ENCODE results near the gene IFNG-AS1. TPM values are rescaled to one million over a fixed set of nuclear protein-coding genes. Genes with fewer than 3 reads are reported as not detected.

IFNG-AS1 gene
- total RNA-seq, 1 donor from 2014 or later = not detected

- no peaks in the 10 kb centered on the region for H3K36me3 Mint-ChIP-seq (ENCODE audit: insufficient read depth)
- no peak overlapping the region for H3K27ac Mint-ChIP-seq
These were observed 59.5 kb downstream of the IFNG-AS1 start for GRCh38 chr12:68048648-68049297.

GRCh38 chr12:68056300-68056699 lies 67.1 kb downstream of the IFNG-AS1 start:
- H3K4me3 Mint-ChIP-seq (ENCODE audit: low read depth) = no peak overlapping the region
- TF ChIP-seq CTCF (IDR thresholded peaks at IDR 0.05; ENCODE audit: unreplicated experiment) = no peak
- H3K4me1 Mint-ChIP-seq (ENCODE audit: low read depth) = no peaks in the 10 kb centered on the region
- peaks cover 3% of the 10 kb centered on the region for H3K36me3 Mint-ChIP-seq (ENCODE audit: insufficient read depth)
- peaks cover 42% of the 10 kb centered on the region for H3K9me3 Mint-ChIP-seq (ENCODE audit: low read depth)
- no peaks in the 10 kb centered on the region for H3K27me3 Mint-ChIP-seq
- no peak overlapping the region for H3K27ac Mint-ChIP-seq
- no peak for DNase-seq (ENCODE audit: low spot score, unreplicated experiment)

More at GRCh38 chr12:68048648-68049297, 59.5 kb downstream of the IFNG-AS1 start:
- no peak for TF ChIP-seq CTCF (IDR thresholded peaks at IDR 0.05; ENCODE audit: unreplicated experiment)
- Mint-ChIP-seq H3K4me1 (ENCODE audit: low read depth) (no peaks in the 10 kb centered on the region), H3K4me3 (ENCODE audit: low read depth) (no peak overlapping the region), H3K9me3 (ENCODE audit: low read depth) (peaks cover 15% of the 10 kb centered on the region), H3K27me3 (no peaks in the 10 kb centered on the region)
- no peak for DNase-seq (ENCODE audit: low spot score, unreplicated experiment)

- Mint-ChIP-seq H3K4me1 (ENCODE audit: low read depth) (no peaks in the 10 kb centered on the region), H3K9me3 (ENCODE audit: low read depth) (peaks cover 53% of the 10 kb centered on the region), H3K27me3 (no peaks in the 10 kb centered on the region), H3K4me3 (ENCODE audit: low read depth) (no peak overlapping the region), H3K27ac (no peak overlapping the region), H3K36me3 (ENCODE audit: insufficient read depth) (peaks cover 5% of the 10 kb centered on the region)
- DNase-seq (ENCODE audit: low spot score, unreplicated experiment) = no peak
- TF ChIP-seq CTCF (IDR thresholded peaks at IDR 0.05; ENCODE audit: unreplicated experiment) = no peak
These were observed 74.8 kb downstream of the IFNG-AS1 start for GRCh38 chr12:68063900-68064590.

GRCh38 chr12:68065163-68065562 lies 75.9 kb downstream of the IFNG-AS1 start:
- TF ChIP-seq CTCF (IDR thresholded peaks at IDR 0.05; ENCODE audit: unreplicated experiment) = no peak
- peaks cover 3% of the 10 kb centered on the region for H3K36me3 Mint-ChIP-seq (ENCODE audit: insufficient read depth)
- no peaks in the 10 kb centered on the region for H3K27me3 Mint-ChIP-seq
- no peak overlapping the region for H3K27ac Mint-ChIP-seq
- DNase-seq (ENCODE audit: low spot score, unreplicated experiment) = no peak
- H3K4me3 Mint-ChIP-seq (ENCODE audit: low read depth) = no peak overlapping the region
- H3K9me3 Mint-ChIP-seq (ENCODE audit: low read depth) = peaks cover 46% of the 10 kb centered on the region
- H3K4me1 Mint-ChIP-seq (ENCODE audit: low read depth) = no peaks in the 10 kb centered on the region

- TF ChIP-seq CTCF (IDR thresholded peaks at IDR 0.05; ENCODE audit: unreplicated experiment) = no peak
- no peak for DNase-seq (ENCODE audit: low spot score, unreplicated experiment)
- no peaks in the 10 kb centered on the region for H3K4me1 Mint-ChIP-seq (ENCODE audit: low read depth)
- H3K4me3 Mint-ChIP-seq (ENCODE audit: low read depth) = no peak overlapping the region
- H3K27me3 Mint-ChIP-seq = no peaks in the 10 kb centered on the region
- peaks cover 44% of the 10 kb centered on the region for H3K9me3 Mint-ChIP-seq (ENCODE audit: low read depth)
- peaks cover 3% of the 10 kb centered on the region for H3K36me3 Mint-ChIP-seq (ENCODE audit: insufficient read depth)
- H3K27ac Mint-ChIP-seq = no peak overlapping the region
These were observed 76.4 kb downstream of the IFNG-AS1 start for GRCh38 chr12:68065687-68066086.

All from progenitor cell of endocrine pancreas (in vitro differentiated cells).